Activated CD8-positive, alpha-beta T cell treated with anti-CD3 and anti-CD28 coated beads for 36 hours (primary cell): ENCODE results near the gene DPYD. TPM values are rescaled to one million over a fixed set of nuclear protein-coding genes. Genes with fewer than 3 reads are reported as not detected.
A peak's percentile ranks its signal among the peaks of the same experiment; 100 is the strongest.

Source experiments
- ATAC-seq: fragments of 200-7000 bp; cut with Tn5 transposase; one replicate; pipeline ENCODE4 v1.10.0; 2021; ENCODE audit warnings: mild to moderate bottlenecking, moderate library complexity
- CTCF ChIA-PET: fragments of 350-600 bp; sonication (Branson Sonifier 250); formaldehyde crosslinking; loops from one replicate; lab custom pipeline; 2021; ENCODE audit warnings: antibody characterized with exemption; lab: Charles Lee
- POLR2A ChIA-PET: fragments of 350-600 bp; sonication (Branson Sonifier 250); formaldehyde crosslinking; loops from one replicate; lab custom pipeline; 2021; ENCODE audit warnings: antibody characterized with exemption; lab: Charles Lee
- DNase-seq: peaks from one replicate; pipeline ENCODE4 v3.0.0-alpha.2; 2020
- H3K27ac Mint-ChIP-seq: one replicate; pipeline ENCODE4 v1.8.0; 2021; ENCODE audit warnings: mild to moderate bottlenecking, mixed read lengths
- H3K27me3 Mint-ChIP-seq: one replicate; pipeline ENCODE4 v1.8.0; 2021; ENCODE audit warnings: mixed read lengths
- H3K36me3 Mint-ChIP-seq: one replicate; pipeline ENCODE4 v1.8.0; 2021; ENCODE audit warnings: low read depth, mixed read lengths
- H3K4me1 Mint-ChIP-seq: one replicate; pipeline ENCODE4 v1.8.0; 2021; ENCODE audit warnings: low read depth, mixed read lengths
- H3K4me3 Mint-ChIP-seq: one replicate; pipeline ENCODE4 v1.8.0; 2021; ENCODE audit warnings: mild to moderate bottlenecking, moderate library complexity, mixed read lengths
- H3K9me3 Mint-ChIP-seq: one replicate; pipeline ENCODE4 v1.8.0; 2021; ENCODE audit warnings: mixed read lengths
- intact Hi-C: fragments of 100-400 bp; cut with micrococcal nuclease; formaldehyde crosslinking; loops from one replicate; pipeline ENCODE4 v1.10.0; 2022
- total RNA-seq, 2 experiments: library from RNA; stranded (reverse); gene quantifications; one replicate each; pipeline ENCODE4 v1.2.3, GENCODE V29; 2021
- TF ChIP-seq, protein P1 (sequence below): fragments of 200-600 bp; IDR thresholded peaks from one replicate; pipeline ENCODE4 v1.8.0; 2022; ENCODE audit warnings: antibody characterized with exemption, mild to moderate bottlenecking

DPYD gene
- total RNA-seq, 2 experiments from 2014 or later: 10.7 to 10.8 TPM

GRCh38 chr1:97677702-97678101 lies 243.1 kb downstream of the DPYD start:
- Mint-ChIP-seq H3K36me3 (peaks cover 23% of the 10 kb centered on the region), H3K4me3 (no peak overlapping the region), H3K27me3 (no peaks in the 10 kb centered on the region), H3K4me1 (no peaks in the 10 kb centered on the region), H3K9me3 (no peaks in the 10 kb centered on the region), H3K27ac (no peak overlapping the region)
- ChIA-PET CTCF (no interaction called here), POLR2A (no interaction called here)
- DNase-seq: no peak
- intact Hi-C loops: no loop called here
- ATAC-seq: no peak
- TF ChIP-seq, protein P1, sequence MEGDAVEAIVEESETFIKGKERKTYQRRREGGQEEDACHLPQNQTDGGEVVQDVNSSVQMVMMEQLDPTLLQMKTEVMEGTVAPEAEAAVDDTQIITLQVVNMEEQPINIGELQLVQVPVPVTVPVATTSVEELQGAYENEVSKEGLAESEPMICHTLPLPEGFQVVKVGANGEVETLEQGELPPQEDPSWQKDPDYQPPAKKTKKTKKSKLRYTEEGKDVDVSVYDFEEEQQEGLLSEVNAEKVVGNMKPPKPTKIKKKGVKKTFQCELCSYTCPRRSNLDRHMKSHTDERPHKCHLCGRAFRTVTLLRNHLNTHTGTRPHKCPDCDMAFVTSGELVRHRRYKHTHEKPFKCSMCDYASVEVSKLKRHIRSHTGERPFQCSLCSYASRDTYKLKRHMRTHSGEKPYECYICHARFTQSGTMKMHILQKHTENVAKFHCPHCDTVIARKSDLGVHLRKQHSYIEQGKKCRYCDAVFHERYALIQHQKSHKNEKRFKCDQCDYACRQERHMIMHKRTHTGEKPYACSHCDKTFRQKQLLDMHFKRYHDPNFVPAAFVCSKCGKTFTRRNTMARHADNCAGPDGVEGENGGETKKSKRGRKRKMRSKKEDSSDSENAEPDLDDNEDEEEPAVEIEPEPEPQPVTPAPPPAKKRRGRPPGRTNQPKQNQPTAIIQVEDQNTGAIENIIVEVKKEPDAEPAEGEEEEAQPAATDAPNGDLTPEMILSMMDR: no peak

GRCh38 chr1:97674517-97674916 lies 246.3 kb downstream of the DPYD start:
- ChIA-PET POLR2A (interaction anchor here (0.6 kb wide), 1 partner anchor 222 kb away, joined by 3 read pairs; no protein-coding TSS in a partner anchor), CTCF (interaction anchor here (1.1 kb wide), 1 partner anchor 380 kb away, joined by 3 read pairs; no protein-coding TSS in a partner anchor)
- Mint-ChIP-seq H3K4me3 (no peak overlapping the region), H3K4me1 (no peaks in the 10 kb centered on the region), H3K27me3 (no peaks in the 10 kb centered on the region), H3K27ac (no peak overlapping the region), H3K36me3 (peaks cover 31% of the 10 kb centered on the region), H3K9me3 (peaks cover 2% of the 10 kb centered on the region)
- DNase-seq: no peak
- intact Hi-C loops: loop anchor here (5.0 kb wide), 1 partner anchor 378 kb away; no protein-coding TSS in a partner anchor
- TF ChIP-seq, protein P1: no peak
- ATAC-seq: no peak

DNA sequence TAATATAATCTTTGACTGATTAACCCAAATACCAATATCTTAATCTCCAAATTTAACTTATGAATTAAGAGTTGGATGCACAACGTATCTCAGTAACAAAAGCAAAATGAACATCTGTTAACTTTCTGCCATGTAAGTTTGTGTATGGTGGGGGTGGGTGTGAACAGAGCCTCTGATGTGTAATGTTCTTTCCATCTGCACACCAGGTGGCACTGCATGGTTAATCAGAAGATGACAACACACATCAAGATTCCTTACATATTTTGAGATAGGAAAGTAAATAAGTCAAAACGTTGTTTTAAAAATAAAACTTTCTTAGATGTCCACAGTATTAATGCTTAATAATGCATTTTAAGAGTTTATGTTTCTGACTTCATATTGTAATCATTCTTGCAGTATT lies 251.9 kb downstream of the DPYD start:
- Mint-ChIP-seq H3K4me3 (no peak overlapping the region), H3K9me3 (peaks cover 2% of the 10 kb centered on the region), H3K4me1 (no peaks in the 10 kb centered on the region), H3K27me3 (no peaks in the 10 kb centered on the region), H3K36me3 (peaks cover 16% of the 10 kb centered on the region), H3K27ac (no peak overlapping the region)
- ATAC-seq (no peak), DNase-seq (peak; percentile 31)
- ChIA-PET POLR2A (no interaction called here), CTCF (no interaction called here)
- intact Hi-C loops: no loop called here
- TF ChIP-seq, protein P1: no peak

DNA sequence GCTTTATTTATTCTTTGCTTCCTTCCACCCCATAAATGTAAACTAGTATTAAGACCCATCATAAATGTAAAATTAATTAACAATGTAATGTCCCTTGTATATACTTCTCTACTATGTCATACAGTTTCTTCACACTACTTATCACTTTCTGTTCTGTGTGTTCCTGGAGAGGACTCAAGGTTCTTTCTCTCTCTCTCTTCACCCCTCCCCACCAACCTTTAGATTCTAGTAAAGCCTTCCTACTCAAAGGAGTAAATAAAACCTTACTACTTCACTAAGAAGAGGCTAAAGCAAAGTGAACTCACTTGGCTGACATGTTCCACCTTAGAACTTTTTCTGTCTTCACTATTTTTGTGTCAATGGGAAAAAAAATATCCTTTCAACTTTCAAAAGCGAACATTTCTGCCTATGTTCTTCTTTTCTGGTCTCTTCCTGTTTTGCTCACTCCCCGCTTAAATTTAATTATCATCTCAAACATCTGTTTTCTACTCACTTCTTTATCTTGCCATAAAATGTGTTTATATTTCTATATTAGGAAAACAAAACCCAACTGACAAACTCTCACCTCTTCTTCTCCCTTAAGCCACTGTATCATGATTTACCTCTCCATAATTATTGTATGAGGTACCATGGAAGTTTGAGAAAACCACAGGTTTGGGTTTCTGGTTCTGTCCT lies 260.3 kb downstream of the DPYD start:
- no peaks in the 10 kb centered on the region for H3K27me3 Mint-ChIP-seq
- CTCF ChIA-PET: no interaction called here
- no peak overlapping the region for H3K27ac Mint-ChIP-seq

More for the DNA sequence above, 260.3 kb downstream of the DPYD start:
- Mint-ChIP-seq H3K36me3 (peaks cover 9% of the 10 kb centered on the region), H3K4me1 (no peaks in the 10 kb centered on the region), H3K4me3 (no peak overlapping the region), H3K9me3 (no peaks in the 10 kb centered on the region)
- intact Hi-C loops: no loop called here
- TF ChIP-seq, protein P1: no peak
- DNase-seq: no peak
- POLR2A ChIA-PET: no interaction called here
- no peak for ATAC-seq
